Neural crest cell (in vitro differentiated cells): ENCODE measurements around the gene PPP1R1B. TPM values are rescaled to one million over a fixed set of nuclear protein-coding genes. Genes with fewer than 3 reads are reported as not detected.

Experiments used
- DNase-seq: peaks from one replicate; pipeline ENCODE4 v3.0.0; 2021; ENCODE audit warnings: low read depth, mixed read lengths, low spot score
- H3K27ac Mint-ChIP-seq: one replicate; pipeline ENCODE4 v1.8.0; 2021; ENCODE audit warnings: mild to moderate bottlenecking, mixed read lengths; ENCODE audit not compliant: unreplicated experiment
- H3K27me3 Mint-ChIP-seq: 2 replicates; pipeline ENCODE4 v1.8.0; 2021; ENCODE audit warnings: low read depth, mild to moderate bottlenecking, mixed read lengths
- H3K36me3 Mint-ChIP-seq: 2 replicates; pipeline ENCODE4 v1.8.0; 2021; ENCODE audit warnings: low read depth, mild to moderate bottlenecking, mixed read lengths
- H3K4me1 Mint-ChIP-seq: 2 replicates; pipeline ENCODE4 v1.8.0; 2021; ENCODE audit warnings: mixed read lengths
- H3K4me3 Mint-ChIP-seq: one replicate; pipeline ENCODE4 v1.8.0; 2021; ENCODE audit warnings: mild to moderate bottlenecking, mixed read lengths
- H3K9me3 Mint-ChIP-seq: 2 replicates; pipeline ENCODE4 v1.8.0; 2021; ENCODE audit warnings: mixed read lengths
- CTCF ChIP-seq: fragments of 200-600 bp; sonication (generic); conservative IDR thresholded peaks from 2 replicates; pipeline ENCODE4 v1.5.0; 2021; ENCODE audit warnings: antibody characterized with exemption, mild to moderate bottlenecking
- total RNA-seq: library from RNA; stranded (reverse); gene quantifications from 2 replicates; pipeline ENCODE4 v1.2.1, GENCODE V29; 2021

The PPP1R1B gene
- total RNA-seq, 1 donor from 2014 or later, result not detected

- Mint-ChIP-seq H3K9me3 (no peaks in the 10 kb centered on the region), H3K4me1 (no peaks in the 10 kb centered on the region), H3K27me3 (peaks cover 100% of the 10 kb centered on the region), H3K36me3 (no peaks in the 10 kb centered on the region), H3K4me3 (no peak overlapping the region), H3K27ac (no peak overlapping the region)
- TF ChIP-seq CTCF, result no peak
- DNase-seq, result no peak
These were observed 30.7 kb upstream of the PPP1R1B start for GRCh38 chr17:39595928-39596510.

- DNase-seq, result no peak
- H3K27me3 Mint-ChIP-seq, result peaks cover 100% of the 10 kb centered on the region
- H3K4me1 Mint-ChIP-seq, result no peaks in the 10 kb centered on the region
- H3K36me3 Mint-ChIP-seq, result no peaks in the 10 kb centered on the region
- H3K9me3 Mint-ChIP-seq, result no peaks in the 10 kb centered on the region
- H3K27ac Mint-ChIP-seq, result no peak overlapping the region
- no peak overlapping the region for H3K4me3 Mint-ChIP-seq
- no peak for TF ChIP-seq CTCF
These were observed 30.0 kb upstream of the PPP1R1B start for GRCh38 chr17:39596543-39597267.

GRCh38 chr17:39597372-39598046, 29.2 kb upstream of the PPP1R1B start:
- no peak overlapping the region for H3K27ac Mint-ChIP-seq
- no peak for TF ChIP-seq CTCF
- peaks cover 100% of the 10 kb centered on the region for H3K27me3 Mint-ChIP-seq
- H3K36me3 Mint-ChIP-seq, result no peaks in the 10 kb centered on the region
- DNase-seq, result no peak
- H3K4me3 Mint-ChIP-seq, result no peak overlapping the region
- H3K4me1 Mint-ChIP-seq, result no peaks in the 10 kb centered on the region
- no peaks in the 10 kb centered on the region for H3K9me3 Mint-ChIP-seq

- peaks cover 100% of the 10 kb centered on the region for H3K27me3 Mint-ChIP-seq
- no peaks in the 10 kb centered on the region for H3K36me3 Mint-ChIP-seq
- DNase-seq, result no peak
- TF ChIP-seq CTCF, result no peak
- no peak overlapping the region for H3K27ac Mint-ChIP-seq
- no peaks in the 10 kb centered on the region for H3K4me1 Mint-ChIP-seq
- no peak overlapping the region for H3K4me3 Mint-ChIP-seq
- no peaks in the 10 kb centered on the region for H3K9me3 Mint-ChIP-seq
These were observed 28.7 kb upstream of the PPP1R1B start for GRCh38 chr17:39598047-39598481.

DNA sequence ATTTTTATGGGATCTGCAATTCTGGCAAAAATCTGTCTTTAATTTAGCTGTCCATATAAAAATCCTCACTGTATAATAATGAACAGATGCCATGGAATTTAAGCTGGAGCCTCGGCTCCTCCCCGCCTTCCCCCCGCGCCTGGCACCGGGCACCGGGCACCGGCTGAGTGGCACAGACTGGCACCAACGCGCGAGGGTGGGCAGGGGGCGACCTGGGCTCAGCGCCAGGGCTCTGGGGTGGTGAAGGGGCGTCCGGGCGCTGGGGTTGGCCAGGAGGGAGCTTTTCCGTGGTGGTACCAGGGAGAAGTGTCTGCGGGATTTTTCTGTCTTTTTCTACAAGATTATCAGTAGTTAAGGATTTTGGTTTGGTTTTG, 28.1 kb upstream of the PPP1R1B start:
- no peak overlapping the region for H3K27ac Mint-ChIP-seq
- no peak for TF ChIP-seq CTCF
- no peak for DNase-seq
- no peaks in the 10 kb centered on the region for H3K36me3 Mint-ChIP-seq
- no peaks in the 10 kb centered on the region for H3K4me1 Mint-ChIP-seq
- no peaks in the 10 kb centered on the region for H3K9me3 Mint-ChIP-seq
- H3K4me3 Mint-ChIP-seq, result no peak overlapping the region
- H3K27me3 Mint-ChIP-seq, result peaks cover 100% of the 10 kb centered on the region
